NCI-H1092 treated with DMSO at 0.1 percent for 48 hours (cell line): Measurements from ENCODE around the gene CALR.

Experiments used
- DNase-seq: peaks from one replicate; lab custom pipeline; 2025; lab: John Stamatoyannopoulos, UW

Gene CALR

GRCh38 chr19:12979974-12980373, 41.6 kb downstream of the CALR start:
- DNase-seq, result no peak

GRCh38 chr19:12982648-12983047, 44.2 kb downstream of the CALR start:
- DNase-seq, result no peak

- DNase-seq, result peak; percentile 40
Measured at GRCh38 chr19:12983091-12983490, 44.7 kb downstream of the CALR start.

- peak; percentile 76 for DNase-seq
Measured at GRCh38 chr19:12983542-12984142, 45.2 kb downstream of the CALR start.

GRCh38 chr19:12984143-12984627, 45.8 kb downstream of the CALR start:
- no peak for DNase-seq

- no peak for DNase-seq
Measured at GRCh38 chr19:12984683-12985048, 46.3 kb downstream of the CALR start.

- DNase-seq, result no peak
Measured at GRCh38 chr19:12985049-12985776, 46.8 kb downstream of the CALR start.

- no peak for DNase-seq
Measured at GRCh38 chr19:12986726-12987125, 48.3 kb downstream of the CALR start.

GRCh38 chr19:12987190-12987589, 48.8 kb downstream of the CALR start:
- no peak for DNase-seq

- DNase-seq, result no peak
Measured at GRCh38 chr19:12987781-12988180, 49.4 kb downstream of the CALR start.

- DNase-seq, result no peak
Measured at GRCh38 chr19:12990431-12990830, 52.0 kb downstream of the CALR start.

GRCh38 chr19:12990853-12991252, 52.4 kb downstream of the CALR start:
- no peak for DNase-seq

- DNase-seq, result no peak
Measured at GRCh38 chr19:12991296-12991695, 52.9 kb downstream of the CALR start.

GRCh38 chr19:12992729-12993128, 54.3 kb downstream of the CALR start:
- DNase-seq, result no peak

- DNase-seq, result no peak
Measured at GRCh38 chr19:12993562-12993961, 55.2 kb downstream of the CALR start.
